DND-41 (cell line): ENCODE measurements around the gene ERVFRD-1.
"Not testable (repeated sequence)": the region's sequence is repeated elsewhere in the genome, so short reads cannot be mapped to it uniquely, and the experiment has no call there.

Experiments used
- ATAC-seq: fragments of 200-7000 bp; cut with Tn5 transposase; 3 replicates; pipeline ENCODE4 v1.9.1; 2021; ENCODE audit warnings: low read depth; ENCODE audit not compliant: insufficient read depth
- DNase-seq: peaks from one replicate; pipeline ENCODE4 v3.0.0-alpha.2; 2020
- H2AFZ ChIP-seq: 2 replicates; pipeline ENCODE4 v1.6.0; 2012; ENCODE audit warnings: low read depth, low read length
- H3K27ac ChIP-seq: 2 replicates; pipeline ENCODE4 v1.5.1; 2012; ENCODE audit warnings: low read length, inconsistent platforms
- H3K27me3 ChIP-seq: fragments of 200-600 bp; sonication (generic); 2 replicates; pipeline ENCODE4 v1.6.0; 2012; ENCODE audit warnings: low read length, mild to moderate bottlenecking, inconsistent platforms; ENCODE audit not compliant: insufficient read depth, poor library complexity
- H3K36me3 ChIP-seq: 2 replicates; pipeline ENCODE4 v1.5.1; 2012; ENCODE audit warnings: low read length, inconsistent platforms; ENCODE audit not compliant: insufficient read depth
- H3K4me1 ChIP-seq: 2 replicates; pipeline ENCODE4 v1.5.1; 2012; ENCODE audit warnings: mild to moderate bottlenecking, low read length; ENCODE audit not compliant: insufficient read depth
- H3K4me2 ChIP-seq: 2 replicates; pipeline ENCODE4 v1.6.0; 2012; ENCODE audit warnings: mild to moderate bottlenecking, moderate library complexity, low read length, inconsistent platforms; ENCODE audit not compliant: insufficient read depth
- H3K4me3 ChIP-seq, 2 experiments: fragments of 200-600 bp in 1 of 2; shearing (Covaris generic) in 1 of 2; 2 replicates each; pipeline ENCODE4 v1.5.1; 2012 to 2016; ENCODE audit warnings: inconsistent platforms in 2 of 2, low read length in 2 of 2, mild to moderate bottlenecking in 2 of 2, low read depth in 1 of 2, moderate library complexity in 1 of 2
- H3K79me2 ChIP-seq: 2 replicates; pipeline ENCODE4 v1.6.0; 2012; ENCODE audit warnings: low read length, inconsistent platforms; ENCODE audit not compliant: insufficient read depth
- H3K9ac ChIP-seq: 2 replicates; pipeline ENCODE4 v1.6.0; 2012; ENCODE audit warnings: low read depth, mild to moderate bottlenecking, inconsistent platforms, low read length, moderate library complexity
- H3K9me3 ChIP-seq: 2 replicates; pipeline ENCODE4 v1.5.1; 2012; ENCODE audit warnings: low read length, moderate library complexity, mild to moderate bottlenecking, inconsistent platforms; ENCODE audit not compliant: insufficient read depth, severe bottlenecking
- H4K20me1 ChIP-seq: 2 replicates; pipeline ENCODE4 v1.6.0; 2012; ENCODE audit warnings: low read length; ENCODE audit not compliant: insufficient read depth
- EZH2 ChIP-seq: IDR thresholded peaks from 3 replicates; pipeline ENCODE4 v1.6.1; 2012; ENCODE audit warnings: borderline replicate concordance, low read depth, mild to moderate bottlenecking, moderate library complexity, low read length, inconsistent platforms; ENCODE audit not compliant: severe bottlenecking
- TF ChIP-seq, protein P1 (sequence below): IDR thresholded peaks from 2 replicates; pipeline ENCODE4 v1.5.1; 2012; ENCODE audit warnings: borderline replicate concordance, low read length, moderate library complexity, mild to moderate bottlenecking; ENCODE audit not compliant: poor library complexity, severe bottlenecking; ENCODE audit errors: extremely low read depth

Gene ERVFRD-1

DNA sequence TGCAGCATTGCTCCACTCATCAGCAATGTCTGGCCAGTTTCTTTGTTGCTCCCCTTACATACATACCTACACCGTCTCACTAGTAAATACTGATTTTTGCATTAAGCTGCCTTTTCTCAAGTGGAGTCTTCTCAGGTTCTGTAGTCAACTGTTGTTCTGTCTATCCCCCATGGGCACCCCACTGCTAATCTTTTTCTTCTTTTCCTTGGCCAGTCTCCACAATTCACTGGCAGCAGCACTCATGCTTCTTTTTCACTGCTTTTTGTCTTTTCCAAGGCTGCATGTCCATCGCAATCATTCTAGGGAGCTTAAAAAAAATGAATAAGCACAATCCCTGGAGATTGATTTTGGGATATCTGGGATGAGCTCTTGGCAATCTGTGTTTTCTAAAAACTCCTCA, 10.3 kb upstream of the ERVFRD-1 start:
- peaks cover 85% of the 10 kb centered on the region for H3K79me2 ChIP-seq
- H3K4me1 ChIP-seq: no peaks in the 10 kb centered on the region
- no peak overlapping the region for H3K9ac ChIP-seq
- H3K27ac ChIP-seq: no peak overlapping the region
- peaks cover 45% of the 10 kb centered on the region for H4K20me1 ChIP-seq
- H3K27me3 ChIP-seq: no peaks in the 10 kb centered on the region
- H3K9me3 ChIP-seq: no peaks in the 10 kb centered on the region
- no peaks in the 10 kb centered on the region; the same call in 1 of the 2 replicates for H3K36me3 ChIP-seq
- H3K4me3 ChIP-seq: no peak overlapping the region
- TF ChIP-seq EZH2: no peak
- TF ChIP-seq, protein P1, sequence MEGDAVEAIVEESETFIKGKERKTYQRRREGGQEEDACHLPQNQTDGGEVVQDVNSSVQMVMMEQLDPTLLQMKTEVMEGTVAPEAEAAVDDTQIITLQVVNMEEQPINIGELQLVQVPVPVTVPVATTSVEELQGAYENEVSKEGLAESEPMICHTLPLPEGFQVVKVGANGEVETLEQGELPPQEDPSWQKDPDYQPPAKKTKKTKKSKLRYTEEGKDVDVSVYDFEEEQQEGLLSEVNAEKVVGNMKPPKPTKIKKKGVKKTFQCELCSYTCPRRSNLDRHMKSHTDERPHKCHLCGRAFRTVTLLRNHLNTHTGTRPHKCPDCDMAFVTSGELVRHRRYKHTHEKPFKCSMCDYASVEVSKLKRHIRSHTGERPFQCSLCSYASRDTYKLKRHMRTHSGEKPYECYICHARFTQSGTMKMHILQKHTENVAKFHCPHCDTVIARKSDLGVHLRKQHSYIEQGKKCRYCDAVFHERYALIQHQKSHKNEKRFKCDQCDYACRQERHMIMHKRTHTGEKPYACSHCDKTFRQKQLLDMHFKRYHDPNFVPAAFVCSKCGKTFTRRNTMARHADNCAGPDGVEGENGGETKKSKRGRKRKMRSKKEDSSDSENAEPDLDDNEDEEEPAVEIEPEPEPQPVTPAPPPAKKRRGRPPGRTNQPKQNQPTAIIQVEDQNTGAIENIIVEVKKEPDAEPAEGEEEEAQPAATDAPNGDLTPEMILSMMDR: no peak
- no peak overlapping the region for H3K4me2 ChIP-seq
- H2AFZ ChIP-seq: no peak overlapping the region
- ATAC-seq: no peak
- no peak for DNase-seq

DNA sequence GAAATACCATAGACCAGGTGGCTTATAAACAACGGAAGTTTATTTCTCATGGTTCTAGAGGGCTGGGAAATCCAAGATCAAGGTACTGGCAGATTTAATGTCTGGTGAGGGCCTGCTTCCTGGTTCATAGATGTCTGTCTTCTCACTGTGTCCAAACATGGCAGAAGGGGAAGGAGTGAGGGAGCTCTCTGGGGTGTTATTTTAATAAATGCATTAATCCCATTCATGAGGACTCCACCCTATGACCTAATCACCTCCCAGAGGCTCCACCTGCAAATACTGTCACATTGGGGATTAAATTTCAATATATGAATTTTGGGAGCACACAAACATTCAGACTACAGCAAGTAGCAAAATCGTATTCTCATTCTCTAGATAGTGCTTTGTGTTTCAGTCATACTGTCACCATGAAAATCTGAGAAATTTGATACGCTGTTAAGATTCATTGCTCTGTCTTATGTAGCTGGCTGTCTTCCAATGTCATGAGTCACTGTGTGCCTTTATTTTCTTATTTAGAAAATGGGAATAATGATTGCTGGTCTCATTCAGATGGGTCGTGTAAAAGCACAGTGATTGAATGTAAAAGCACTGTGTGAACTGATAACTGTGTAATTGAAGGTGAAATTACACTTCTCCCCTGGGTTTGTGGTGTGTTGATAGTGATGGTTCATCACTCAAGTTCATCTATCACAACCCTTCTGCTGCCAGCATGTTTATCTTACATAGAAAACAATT, 8.9 kb upstream of the ERVFRD-1 start:
- peaks cover 86% of the 10 kb centered on the region for H3K79me2 ChIP-seq
- no peak overlapping the region for H3K9ac ChIP-seq
- ATAC-seq (no peak), DNase-seq (no peak)
- H3K4me2 ChIP-seq: no peak overlapping the region
- H2AFZ ChIP-seq: no peak overlapping the region
- H3K4me1 ChIP-seq: no peaks in the 10 kb centered on the region
- H3K27ac ChIP-seq: no peak overlapping the region
- no peaks in the 10 kb centered on the region for H3K9me3 ChIP-seq
- H3K36me3 ChIP-seq: no peaks in the 10 kb centered on the region
- no peaks in the 10 kb centered on the region for H3K27me3 ChIP-seq
- H3K4me3 ChIP-seq: no peak overlapping the region
- H4K20me1 ChIP-seq: peaks cover 42% of the 10 kb centered on the region
- TF ChIP-seq, protein P1: no peak
- no peak for TF ChIP-seq EZH2

DNA sequence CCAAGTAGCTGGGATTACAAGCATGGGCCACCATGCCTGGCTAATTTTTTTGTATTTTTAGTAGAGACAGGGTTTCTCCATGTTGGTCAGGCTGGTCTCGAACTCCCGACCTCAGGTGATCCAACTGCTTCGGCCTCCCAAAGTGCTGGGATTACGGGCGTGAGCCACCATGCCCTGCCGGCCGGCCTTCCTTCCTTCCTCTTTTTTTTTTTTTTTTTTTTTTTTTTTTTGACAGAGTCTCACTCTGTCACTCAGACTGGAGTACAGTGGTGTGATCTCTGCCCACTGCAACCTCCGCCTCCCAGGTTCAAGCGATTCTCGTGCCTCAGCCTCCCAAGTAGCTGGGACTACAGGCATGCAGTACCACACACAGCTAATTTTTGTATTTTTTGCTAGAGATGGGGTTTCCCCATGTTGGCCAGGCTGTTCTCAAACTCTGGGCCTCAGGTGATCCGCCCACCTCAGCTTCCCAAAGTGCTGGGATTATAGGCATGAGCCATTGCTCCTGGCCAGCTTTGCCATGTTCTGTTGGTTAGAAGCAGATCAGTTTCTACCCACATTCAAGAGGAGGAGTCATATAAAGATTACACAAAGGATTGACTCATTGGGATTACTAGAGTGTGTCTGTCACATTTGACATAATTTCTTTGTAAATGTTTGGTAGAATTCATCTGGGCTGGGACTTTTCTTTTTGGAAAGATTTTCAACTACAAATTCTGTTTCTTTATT, 4.4 kb upstream of the ERVFRD-1 start:
- H3K4me1 ChIP-seq: peaks cover 13% of the 10 kb centered on the region
- H3K27me3 ChIP-seq, ATAC-seq, H3K4me2 ChIP-seq, H2AFZ ChIP-seq, H3K9ac ChIP-seq, H3K36me3 ChIP-seq, H3K9me3 ChIP-seq, H3K4me3 ChIP-seq, DNase-seq, H3K27ac ChIP-seq: not testable (repeated sequence)
- peaks cover 84% of the 10 kb centered on the region for H3K79me2 ChIP-seq
- peaks cover 47% of the 10 kb centered on the region for H4K20me1 ChIP-seq

DNA sequence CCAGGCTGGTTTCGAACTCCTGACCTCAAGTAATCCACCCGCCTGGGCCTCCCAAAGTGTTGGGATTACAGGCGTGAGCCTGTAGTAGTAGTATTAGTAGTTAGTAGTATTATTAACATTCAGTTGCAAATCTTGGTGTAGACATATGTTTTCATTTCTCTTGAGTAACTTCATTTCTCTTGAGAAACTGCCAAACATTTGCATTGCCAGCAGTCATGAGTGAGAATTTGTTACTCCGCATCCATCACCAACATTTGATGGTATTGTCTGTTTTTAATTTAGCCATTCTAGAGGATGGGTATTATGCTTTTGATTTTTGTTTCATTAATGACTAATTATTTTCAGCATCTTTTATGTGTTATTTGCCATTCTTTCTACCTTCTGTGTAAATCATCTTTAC, 1.5 kb upstream of the ERVFRD-1 start:
- no peak overlapping the region for H3K27ac ChIP-seq

More for the DNA sequence above, 1.5 kb upstream of the ERVFRD-1 start:
- TF ChIP-seq, protein P1: no peak
- no peak for TF ChIP-seq EZH2
- no peaks in the 10 kb centered on the region for H3K36me3 ChIP-seq
- DNase-seq (no peak), ATAC-seq (no peak)
- no peak overlapping the region for H2AFZ ChIP-seq
- no peaks in the 10 kb centered on the region for H3K9me3 ChIP-seq
- no peak overlapping the region for H3K4me3 ChIP-seq
- H3K79me2 ChIP-seq: peaks cover 87% of the 10 kb centered on the region
- H3K9ac ChIP-seq: no peak overlapping the region
- peaks cover 34% of the 10 kb centered on the region for H3K4me1 ChIP-seq
- H4K20me1 ChIP-seq: peaks cover 51% of the 10 kb centered on the region; the same call in 1 of the 2 replicates
- H3K4me2 ChIP-seq: no peak overlapping the region
- H3K27me3 ChIP-seq: no peaks in the 10 kb centered on the region
